Esophagus muscularis mucosa (tissue), 4 donors: ENCODE results near the gene STYXL2. TPM values are rescaled to one million over a fixed set of nuclear protein-coding genes. Genes with fewer than 3 reads are reported as not detected.

Source experiments
- DNase-seq: peaks from one replicate; pipeline ENCODE4 v3.0.0-alpha.2; 2017; ENCODE audit errors: extremely low spot score
- H3K27ac ChIP-seq, 4 donors: fragments of 200-600 bp; sonication (generic); replicated peaks in 1 of 4; 1 replicate in 3 of 4; 2 replicates in 1 of 4; pipeline ENCODE4 v1.5.1; 2016 to 2019; ENCODE audit warnings: mild to moderate bottlenecking in 1 of 4
- H3K27me3 ChIP-seq, 4 donors: fragments of 200-600 bp; sonication (generic); one replicate each; pipeline versions ENCODE4 v1.5.1 to v1.6.0; 2016 to 2019
- H3K36me3 ChIP-seq, 4 donors: fragments of 200-600 bp; sonication (generic); one replicate each; pipeline ENCODE4 v1.5.1; 2016 to 2019
- H3K4me1 ChIP-seq, 4 donors: fragments of 200-600 bp; sonication (generic); one replicate each; pipeline ENCODE4 v1.5.1; 2016 to 2019
- H3K4me3 ChIP-seq, 4 donors: fragments of 200-600 bp; sonication (generic); 1 replicate in 2 of 4; 2 replicates in 2 of 4; pipeline ENCODE4 v1.5.1; 2016 to 2019; ENCODE audit warnings: mild to moderate bottlenecking in 4 of 4, moderate library complexity in 1 of 4
- H3K9me3 ChIP-seq, 4 donors: fragments of 200-600 bp; sonication (generic); 1 replicate in 3 of 4; 2 replicates in 1 of 4; pipeline ENCODE4 v1.5.1; 2016 to 2019
- CTCF ChIP-seq, 3 experiments: fragments of 200-600 bp in 2 of 3; fragments of 450-650 bp in 1 of 3; sonication (generic) in 2 of 3; IDR thresholded peaks; one replicate each; pipeline ENCODE4 v1.5.1; 2017 to 2019; ENCODE audit warnings: antibody characterized with exemption in 3 of 3, mild to moderate bottlenecking in 2 of 3, moderate library complexity in 1 of 3
- EP300 ChIP-seq: sonication (generic); formaldehyde crosslinking; IDR thresholded peaks from one replicate; pipeline ENCODE4 v1.6.1; 2017; ENCODE audit warnings: antibody characterized with exemption
- POLR2A ChIP-seq: fragments of 450-650 bp; IDR thresholded peaks from one replicate; pipeline ENCODE4 v1.6.1; 2017; ENCODE audit warnings: antibody characterized with exemption, moderate library complexity, mild to moderate bottlenecking, low read depth
- POLR2AphosphoS5 ChIP-seq, 2 donors: sonication (generic); formaldehyde crosslinking; IDR thresholded peaks; one replicate each; pipeline ENCODE4 v1.6.1; 2017; ENCODE audit warnings: antibody characterized with exemption in 2 of 2
- WGBS: methylation state at CpG from one replicate; pipeline ENCODE4 v1.1.5; 2018; 5-methylcytosine and 5-hydroxymethylcytosine counted together
- intact Hi-C: fragments of 100-400 bp; cut with DNase I; formaldehyde crosslinking; loops from one replicate; pipeline ENCODE4 v1.15.1; 2023
- total RNA-seq, 4 donors: library from RNA; depleted of rRNA; stranded (reverse); fragments of >200 nt; gene quantifications; one replicate each; pipeline versions ENCODE4 v1.1.0 to v1.2.1, GENCODE V29; 2016

The STYXL2 gene
- total RNA-seq, 4 donors from 2014 or later = 0.32 to 0.46 TPM; not detected in 2

DNA sequence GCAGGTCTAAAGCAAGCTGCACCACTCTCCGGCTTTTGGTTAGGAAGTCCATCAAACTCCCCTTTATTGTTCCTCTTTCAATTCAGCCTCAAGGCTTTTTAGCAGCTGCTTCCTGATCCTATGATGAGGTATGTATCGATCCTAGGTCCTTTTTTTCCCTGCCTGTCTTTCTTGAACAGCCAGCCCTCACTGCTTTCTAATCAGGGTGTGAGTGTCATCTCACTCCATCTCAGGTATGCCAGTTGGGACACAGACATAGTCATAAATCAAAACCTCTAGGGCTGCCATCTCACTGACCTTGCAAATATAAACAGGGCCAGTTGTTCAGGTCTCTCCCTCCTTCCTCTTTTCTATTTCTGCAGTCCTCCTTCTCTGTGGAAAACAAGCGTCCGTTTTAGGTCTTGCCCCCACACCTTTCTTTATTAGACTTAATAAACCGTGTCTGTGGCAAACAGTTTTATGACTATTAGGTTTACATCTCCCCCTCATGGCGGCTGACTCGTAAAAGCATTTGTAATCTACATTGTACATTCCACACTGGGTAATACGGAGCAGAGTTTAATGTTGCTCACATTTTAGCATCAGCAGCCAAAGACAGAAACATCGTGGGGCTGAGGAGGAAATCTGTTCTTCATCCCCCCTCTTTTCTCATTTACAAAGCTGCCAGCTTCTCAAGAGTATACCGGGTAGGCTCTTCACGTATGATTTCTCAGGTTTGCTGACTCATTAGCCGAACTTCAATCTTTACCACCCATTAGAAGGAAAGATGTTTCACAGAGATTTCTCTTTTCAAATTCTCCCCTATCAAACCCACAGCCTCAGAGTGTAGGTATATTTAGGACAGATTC, 11.6 kb downstream of the STYXL2 start:
- no peak overlapping the region for H3K4me3 ChIP-seq
- peaks cover 0 to 2% (median 0%) of the 10 kb centered on the region in 4 donors for H3K9me3 ChIP-seq
- peaks cover 0 to 16% (median 0%) of the 10 kb centered on the region in 4 donors for H3K4me1 ChIP-seq
- H3K27me3 ChIP-seq = no peaks in the 10 kb centered on the region
- no peak for DNase-seq
- TF ChIP-seq POLR2AphosphoS5 (IDR thresholded peaks at IDR 0.05) (no peak), POLR2A (no peak), CTCF (IDR thresholded peaks at IDR 0.05) (no peak), EP300 (no peak)
- no peak overlapping the region for H3K27ac ChIP-seq
- intact Hi-C loops = no loop called here
- H3K36me3 ChIP-seq = no peaks in the 10 kb centered on the region
- 32% methylated on average over 12 of the region's 12 CpGs for WGBS

DNA sequence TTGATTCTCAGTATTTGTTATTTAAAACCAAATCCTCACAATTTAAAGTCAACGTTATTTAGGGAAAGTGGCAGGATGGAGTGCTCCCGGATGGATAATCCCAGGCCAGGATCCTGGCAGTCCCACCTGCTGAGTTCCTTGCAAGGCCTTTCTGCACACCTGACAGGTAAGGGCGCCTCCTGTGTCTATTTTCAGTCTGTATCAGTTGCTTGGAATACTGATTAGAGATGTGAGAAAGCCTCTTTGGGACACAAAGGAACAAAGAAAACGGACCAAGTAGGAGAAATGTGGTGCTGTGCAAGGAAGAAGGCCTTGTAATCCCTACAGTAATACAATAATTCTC, 12.2 kb downstream of the STYXL2 start:
- no peak for DNase-seq
- Histone ChIP-seq H3K4me1 (peaks cover 0 to 16% (median 0%) of the 10 kb centered on the region in 4 donors), H3K36me3 (no peaks in the 10 kb centered on the region), H3K9me3 (peaks cover 0 to 5% (median 0%) of the 10 kb centered on the region in 4 donors), H3K27me3 (no peaks in the 10 kb centered on the region), H3K4me3 (no peak overlapping the region), H3K27ac (no peak overlapping the region)
- intact Hi-C loops = no loop called here
- WGBS = 85% methylated on average over 4 of the region's 4 CpGs
- no peak for TF ChIP-seq CTCF (IDR thresholded peaks at IDR 0.05)
- TF ChIP-seq POLR2A = no peak
- TF ChIP-seq EP300 = no peak
- no peak for TF ChIP-seq POLR2AphosphoS5 (IDR thresholded peaks at IDR 0.05)

DNA sequence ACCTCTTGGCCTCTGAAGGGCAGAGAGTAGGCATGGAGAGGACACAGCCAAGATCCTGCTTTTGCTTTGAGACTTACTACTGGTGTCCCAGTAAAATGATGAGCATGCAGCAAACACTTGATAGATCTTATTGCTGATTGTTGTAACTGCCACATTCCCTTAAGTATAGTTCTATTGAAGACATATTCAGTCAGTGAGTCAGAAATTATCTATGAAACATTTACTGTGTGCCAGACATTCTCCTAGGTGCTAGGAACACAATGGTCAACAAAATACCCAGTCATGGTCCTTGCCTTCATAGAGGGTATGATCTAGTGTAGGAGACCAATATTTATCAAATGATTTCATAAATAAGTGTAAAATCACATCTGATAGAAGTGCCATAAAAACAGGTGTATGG, 13.6 kb downstream of the STYXL2 start:
- Histone ChIP-seq H3K36me3 (no peaks in the 10 kb centered on the region), H3K4me3 (no peak overlapping the region), H3K27me3 (no peaks in the 10 kb centered on the region), H3K4me1 (peaks cover 0 to 16% (median 0%) of the 10 kb centered on the region in 4 donors), H3K27ac (no peak overlapping the region), H3K9me3 (peaks cover 0 to 5% (median 0%) of the 10 kb centered on the region in 4 donors)
- intact Hi-C loops = no loop called here
- DNase-seq = no peak
- no peak for TF ChIP-seq POLR2A
- TF ChIP-seq POLR2AphosphoS5 (IDR thresholded peaks at IDR 0.05) = no peak
- TF ChIP-seq CTCF (IDR thresholded peaks at IDR 0.05) = no peak

DNA sequence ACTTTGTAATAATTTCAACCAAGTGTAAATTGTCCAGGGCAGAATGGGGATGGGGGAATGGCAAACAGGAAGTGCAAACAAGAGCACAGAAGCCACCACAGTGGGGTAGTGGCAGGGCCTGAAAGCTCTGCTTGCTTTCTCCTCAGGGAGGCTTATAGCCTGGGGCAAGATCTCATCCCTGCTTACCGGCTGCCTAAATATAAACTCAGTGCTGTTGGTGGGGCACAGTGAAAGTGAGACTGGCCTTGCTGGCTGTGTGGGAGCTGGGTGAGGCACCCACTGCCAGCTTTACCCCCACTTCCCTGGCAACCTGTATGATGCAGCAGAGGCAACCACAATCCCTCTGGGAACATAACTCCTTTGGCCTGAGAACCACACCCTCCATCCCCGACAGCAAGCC, 15.2 kb downstream of the STYXL2 start:
- peaks cover 0 to 5% (median 0%) of the 10 kb centered on the region in 4 donors for H3K36me3 ChIP-seq
- WGBS = 75% methylated on average over 2 of the region's 2 CpGs
- H3K4me3 ChIP-seq = no peak overlapping the region
- TF ChIP-seq POLR2A (no peak), EP300 (no peak), POLR2AphosphoS5 (IDR thresholded peaks at IDR 0.05) (no peak), CTCF (IDR thresholded peaks at IDR 0.05) (no peak)
- DNase-seq = no peak
- peaks cover 0 to 5% (median 0%) of the 10 kb centered on the region in 4 donors for H3K9me3 ChIP-seq
- intact Hi-C loops = no loop called here
- H3K27me3 ChIP-seq = no peaks in the 10 kb centered on the region
- H3K27ac ChIP-seq = no peak overlapping the region
- H3K4me1 ChIP-seq = peaks cover 0 to 16% (median 0%) of the 10 kb centered on the region in 4 donors

GRCh38 chr1:167110586-167110985, 16.7 kb downstream of the STYXL2 start:
- H3K36me3 ChIP-seq = peaks cover 0 to 10% (median 0%) of the 10 kb centered on the region in 4 donors
- H3K27ac ChIP-seq = no peak overlapping the region
- intact Hi-C loops = no loop called here
- TF ChIP-seq POLR2AphosphoS5 (IDR thresholded peaks at IDR 0.05) (no peak), EP300 (no peak), CTCF (IDR thresholded peaks at IDR 0.05) (no peak), POLR2A (no peak)
- peaks cover 0 to 7% (median 0%) of the 10 kb centered on the region in 4 donors for H3K27me3 ChIP-seq
- peaks cover 0 to 16% (median 0%) of the 10 kb centered on the region in 4 donors for H3K4me1 ChIP-seq
- 86% methylated on average over 3 of the region's 3 CpGs for WGBS
- DNase-seq = no peak
- H3K9me3 ChIP-seq = peaks cover 0 to 5% (median 0%) of the 10 kb centered on the region in 4 donors
- no peak overlapping the region for H3K4me3 ChIP-seq
